Measurements from ENCODE around the gene GSS. TPM values are rescaled to one million over a fixed set of nuclear protein-coding genes. Genes with fewer than 3 reads are reported as not detected.

GSS gene
- total and polyA plus RNA-seq, 2 donors (not counting 3 experiments of a cell fraction or from before 2014, with no cell fraction given): 47.9 to 65.1 TPM

DNA sequence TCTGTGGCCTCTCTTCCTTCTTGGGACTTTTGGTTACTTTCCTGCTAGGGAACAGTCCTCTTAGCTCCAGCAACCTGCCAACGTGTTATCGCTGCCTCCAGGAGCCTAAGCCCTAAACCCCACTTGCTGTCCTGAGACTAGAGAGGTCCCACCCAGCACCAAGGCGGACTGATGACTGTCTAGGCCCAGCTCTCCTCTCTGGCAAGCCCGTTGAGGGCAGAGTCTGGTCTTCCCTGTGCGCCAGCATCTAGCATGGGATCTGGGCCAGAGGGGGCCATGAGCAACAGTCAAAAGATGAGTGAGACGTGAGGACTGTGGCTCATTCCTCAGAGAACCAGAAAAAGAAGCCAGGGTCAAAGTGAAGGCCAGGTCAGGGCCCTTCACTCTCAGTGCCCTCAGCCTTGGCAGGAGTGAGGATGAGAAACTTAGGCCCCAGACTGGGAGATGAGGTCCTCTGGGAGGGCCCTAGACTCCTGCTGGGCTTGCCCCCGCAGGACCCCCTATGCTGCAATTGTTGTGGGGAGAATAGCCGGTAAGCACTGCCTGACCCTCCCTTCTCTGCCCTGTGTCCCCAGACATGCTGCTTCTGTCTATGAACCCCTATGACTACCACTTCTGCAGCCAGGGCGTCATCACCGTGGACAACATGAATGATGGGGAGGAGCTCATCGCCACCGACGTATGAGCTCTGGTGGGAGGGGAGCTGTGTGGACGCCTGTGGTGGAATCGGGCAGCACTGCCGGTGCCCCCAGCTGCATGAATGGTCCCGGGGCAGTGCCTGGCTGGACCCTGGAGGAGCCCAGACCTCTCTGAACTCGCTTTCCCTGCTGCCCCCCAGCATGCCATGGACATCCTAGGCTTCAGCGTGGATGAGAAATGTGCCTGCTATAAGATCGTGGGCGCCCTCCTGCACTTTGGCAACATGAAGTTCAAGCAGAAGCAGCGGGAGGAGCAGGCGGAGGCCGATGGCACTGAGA is 31.0 kb upstream of the GSS start:
- no peak overlapping the region for H2AFZ ChIP-seq (ENCODE audit: low read depth, low read length)
- no peak overlapping the region for H3K9ac ChIP-seq (replicated peaks; ENCODE audit: extremely low read depth, insufficient read depth, low read length)
- no peaks in the 10 kb centered on the region for H3K79me2 ChIP-seq (ENCODE audit: control insufficient read depth, insufficient read depth, low read length)
- intact Hi-C loops (cut with micrococcal nuclease): no loop called here
- H3K27ac ChIP-seq (ENCODE audit: insufficient read depth, low read depth, low read length): no peak overlapping the region
- DNase-seq (ENCODE audit: low read depth, low spot score) (no peak), FAIRE-seq (no peak)
- no peaks in the 10 kb centered on the region for H3K36me3 ChIP-seq (ENCODE audit: control insufficient read depth in 2 of 2, extremely low read depth in 1 of 2, insufficient read depth in 2 of 2, low read length in 2 of 2)
- ChIA-PET CTCF (interaction anchor here (5.7 kb wide), 1 partner anchor 112 kb away, joined by 71 read pairs; the partner anchor contains the start of genes ACSS2 and GGT7), POLR2A (no interaction called here)
- dilution Hi-C loops (cut with MboI; ENCODE audit: extremely low pct_ligation_motif_present, low sequenced_read_pairs): no loop called here
- BruUV-seq (replicated peaks): no TSS peak
- H3K9me1 ChIP-seq (replicated peaks; ENCODE audit: control insufficient read depth, extremely low read depth, insufficient read depth, low read length): no peaks in the 10 kb centered on the region
- H3K4me1 ChIP-seq (ENCODE audit: control insufficient read depth, extremely low read depth, insufficient read depth, low read length): no peaks in the 10 kb centered on the region
- no peaks in the 10 kb centered on the region for H3K9me3 ChIP-seq (replicated peaks; ENCODE audit: control insufficient read depth, insufficient read depth, low read length)
- no peak for TF ChIP-seq POLR2AphosphoS5 (IDR thresholded peaks at IDR 0.05; ENCODE audit: insufficient read depth, low read depth, low read length)
- TF ChIP-seq JUN (IDR thresholded peaks at IDR 0.05; ENCODE audit: borderline replicate concordance, insufficient read depth, insufficient read length, low read depth): no peak
- TF ChIP-seq POLR2A (IDR thresholded peaks at IDR 0.05; ENCODE audit: low read depth, low read length): no peak
- TF ChIP-seq EZH2 (IDR thresholded peaks at IDR 0.05; ENCODE audit: borderline replicate concordance, low read depth, low read length, severe bottlenecking): no peak
- no peak for TF ChIP-seq FOS (IDR thresholded peaks at IDR 0.05; ENCODE audit: borderline replicate concordance, insufficient read depth, low read length)
- no peak for TF ChIP-seq MYC (IDR thresholded peaks at IDR 0.05; ENCODE audit: low read depth, low read length)
- TF ChIP-seq, protein P1, sequence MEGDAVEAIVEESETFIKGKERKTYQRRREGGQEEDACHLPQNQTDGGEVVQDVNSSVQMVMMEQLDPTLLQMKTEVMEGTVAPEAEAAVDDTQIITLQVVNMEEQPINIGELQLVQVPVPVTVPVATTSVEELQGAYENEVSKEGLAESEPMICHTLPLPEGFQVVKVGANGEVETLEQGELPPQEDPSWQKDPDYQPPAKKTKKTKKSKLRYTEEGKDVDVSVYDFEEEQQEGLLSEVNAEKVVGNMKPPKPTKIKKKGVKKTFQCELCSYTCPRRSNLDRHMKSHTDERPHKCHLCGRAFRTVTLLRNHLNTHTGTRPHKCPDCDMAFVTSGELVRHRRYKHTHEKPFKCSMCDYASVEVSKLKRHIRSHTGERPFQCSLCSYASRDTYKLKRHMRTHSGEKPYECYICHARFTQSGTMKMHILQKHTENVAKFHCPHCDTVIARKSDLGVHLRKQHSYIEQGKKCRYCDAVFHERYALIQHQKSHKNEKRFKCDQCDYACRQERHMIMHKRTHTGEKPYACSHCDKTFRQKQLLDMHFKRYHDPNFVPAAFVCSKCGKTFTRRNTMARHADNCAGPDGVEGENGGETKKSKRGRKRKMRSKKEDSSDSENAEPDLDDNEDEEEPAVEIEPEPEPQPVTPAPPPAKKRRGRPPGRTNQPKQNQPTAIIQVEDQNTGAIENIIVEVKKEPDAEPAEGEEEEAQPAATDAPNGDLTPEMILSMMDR (IDR thresholded peaks at IDR 0.05; ENCODE audit: extremely low read depth in 1 of 2, insufficient read depth in 1 of 2, low read depth in 1 of 2, low read length in 2 of 2): no peak
- no peak for TF ChIP-seq GATA2 (IDR thresholded peaks at IDR 0.05; ENCODE audit: insufficient read depth, insufficient read length, low read depth, low read length)
- TF ChIP-seq, protein P2, sequence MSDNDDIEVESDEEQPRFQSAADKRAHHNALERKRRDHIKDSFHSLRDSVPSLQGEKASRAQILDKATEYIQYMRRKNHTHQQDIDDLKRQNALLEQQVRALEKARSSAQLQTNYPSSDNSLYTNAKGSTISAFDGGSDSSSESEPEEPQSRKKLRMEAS (IDR thresholded peaks at IDR 0.05; ENCODE audit: insufficient read depth, insufficient read length): no peak
- H3K4me2 ChIP-seq (ENCODE audit: insufficient read depth, low read length): no peak overlapping the region
- H3K4me3 ChIP-seq (replicated peaks in 1 of 3; ENCODE audit: insufficient read depth in 1 of 3, low read depth in 1 of 3, low read length in 3 of 3): no peak overlapping the region
- H4K20me1 ChIP-seq (replicated peaks; ENCODE audit: control insufficient read depth, extremely low read depth, insufficient read depth, low read length): no peaks in the 10 kb centered on the region
- H3K27me3 ChIP-seq (ENCODE audit: control insufficient read depth in 2 of 2, insufficient read depth in 2 of 2, low read length in 2 of 2): peaks cover 5% of the 10 kb centered on the region in 2 experiments

All from endothelial cell of umbilical vein (primary cell).